Measurements from ENCODE around the gene ARHGEF39.
"Not testable (repeated sequence)": the region's sequence is repeated elsewhere in the genome, so short reads cannot be mapped to it uniquely, and the experiment has no call there.

Gene ARHGEF39

GRCh38 chr9:35649431-35650340 lies 15.3 kb downstream of the ARHGEF39 start:
- no peak for DNase-seq

- peak; percentile 81 for DNase-seq
Measured at GRCh38 chr9:35646533-35647265, 18.3 kb downstream of the ARHGEF39 start.

- DNase-seq: no peak
Measured at GRCh38 chr9:35646153-35646532, 18.9 kb downstream of the ARHGEF39 start.

GRCh38 chr9:35645736-35646135 lies 19.3 kb downstream of the ARHGEF39 start:
- DNase-seq: not testable (repeated sequence)

GRCh38 chr9:35643046-35643445 lies 21.9 kb downstream of the ARHGEF39 start:
- no peak for DNase-seq

- not testable (repeated sequence) for DNase-seq
Measured at GRCh38 chr9:35641478-35641877, 23.5 kb downstream of the ARHGEF39 start.

GRCh38 chr9:35640431-35640830 lies 24.6 kb downstream of the ARHGEF39 start:
- DNase-seq: not testable (repeated sequence)

- no peak for DNase-seq
Measured at GRCh38 chr9:35639631-35640030, 25.4 kb downstream of the ARHGEF39 start.

- not testable (repeated sequence) for DNase-seq
Measured at GRCh38 chr9:35639225-35639624, 25.8 kb downstream of the ARHGEF39 start.

GRCh38 chr9:35638751-35639150 lies 26.2 kb downstream of the ARHGEF39 start:
- DNase-seq: not testable (repeated sequence)

- DNase-seq: not testable (repeated sequence)
Measured at GRCh38 chr9:35637427-35637955, 27.5 kb downstream of the ARHGEF39 start.

GRCh38 chr9:35636877-35637246 lies 28.1 kb downstream of the ARHGEF39 start:
- DNase-seq: not testable (repeated sequence)

GRCh38 chr9:35636135-35636876 lies 28.7 kb downstream of the ARHGEF39 start:
- no peak for DNase-seq

- no peak for DNase-seq
Measured at GRCh38 chr9:35635730-35636129, 29.3 kb downstream of the ARHGEF39 start.

GRCh38 chr9:35629597-35629996 lies 35.4 kb downstream of the ARHGEF39 start:
- no peak for DNase-seq

GRCh38 chr9:35628389-35628991 lies 36.5 kb downstream of the ARHGEF39 start:
- DNase-seq: no peak

- no peak for DNase-seq
Measured at GRCh38 chr9:35627575-35627974, 37.4 kb downstream of the ARHGEF39 start.

GRCh38 chr9:35619800-35620158 lies 45.2 kb downstream of the ARHGEF39 start:
- no peak for DNase-seq

- DNase-seq: no peak
Measured at GRCh38 chr9:35618854-35619799, 45.9 kb downstream of the ARHGEF39 start.

GRCh38 chr9:35618325-35618727 lies 46.7 kb downstream of the ARHGEF39 start, which contains the start of gene CD72:
Gene CD72 (minus strand): TSS chr9:35618413. CDS start chr9:35618303, 110 bp downstream.
- no peak for DNase-seq

- DNase-seq: no peak
Measured at GRCh38 chr9:35617548-35617947, 47.4 kb downstream of the ARHGEF39 start.
